ENCODE measurements around the gene CCNI2. TPM values are rescaled to one million over a fixed set of nuclear protein-coding genes. Genes with fewer than 3 reads are reported as not detected.

CCNI2 gene
- total RNA-seq, 1 donor from 2014 or later, result 2.5 TPM

GRCh38 chr5:132751444-132751843, 4.2 kb downstream of the CCNI2 start:
- Mint-ChIP-seq H3K4me1 (no peaks in the 10 kb centered on the region), H3K4me3 (no peak overlapping the region), H3K27ac (no peak overlapping the region), H3K27me3 (ENCODE audit: low read depth) (peaks cover 24% of the 10 kb centered on the region), H3K9me3 (no peaks in the 10 kb centered on the region), H3K36me3 (no peaks in the 10 kb centered on the region)
- DNase-seq (ENCODE audit: low spot score in 2 of 2, unreplicated experiment in 2 of 2), result no peak
- TF ChIP-seq, protein P1, sequence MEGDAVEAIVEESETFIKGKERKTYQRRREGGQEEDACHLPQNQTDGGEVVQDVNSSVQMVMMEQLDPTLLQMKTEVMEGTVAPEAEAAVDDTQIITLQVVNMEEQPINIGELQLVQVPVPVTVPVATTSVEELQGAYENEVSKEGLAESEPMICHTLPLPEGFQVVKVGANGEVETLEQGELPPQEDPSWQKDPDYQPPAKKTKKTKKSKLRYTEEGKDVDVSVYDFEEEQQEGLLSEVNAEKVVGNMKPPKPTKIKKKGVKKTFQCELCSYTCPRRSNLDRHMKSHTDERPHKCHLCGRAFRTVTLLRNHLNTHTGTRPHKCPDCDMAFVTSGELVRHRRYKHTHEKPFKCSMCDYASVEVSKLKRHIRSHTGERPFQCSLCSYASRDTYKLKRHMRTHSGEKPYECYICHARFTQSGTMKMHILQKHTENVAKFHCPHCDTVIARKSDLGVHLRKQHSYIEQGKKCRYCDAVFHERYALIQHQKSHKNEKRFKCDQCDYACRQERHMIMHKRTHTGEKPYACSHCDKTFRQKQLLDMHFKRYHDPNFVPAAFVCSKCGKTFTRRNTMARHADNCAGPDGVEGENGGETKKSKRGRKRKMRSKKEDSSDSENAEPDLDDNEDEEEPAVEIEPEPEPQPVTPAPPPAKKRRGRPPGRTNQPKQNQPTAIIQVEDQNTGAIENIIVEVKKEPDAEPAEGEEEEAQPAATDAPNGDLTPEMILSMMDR (IDR thresholded peaks at IDR 0.05; ENCODE audit: unreplicated experiment), result no peak

DNA sequence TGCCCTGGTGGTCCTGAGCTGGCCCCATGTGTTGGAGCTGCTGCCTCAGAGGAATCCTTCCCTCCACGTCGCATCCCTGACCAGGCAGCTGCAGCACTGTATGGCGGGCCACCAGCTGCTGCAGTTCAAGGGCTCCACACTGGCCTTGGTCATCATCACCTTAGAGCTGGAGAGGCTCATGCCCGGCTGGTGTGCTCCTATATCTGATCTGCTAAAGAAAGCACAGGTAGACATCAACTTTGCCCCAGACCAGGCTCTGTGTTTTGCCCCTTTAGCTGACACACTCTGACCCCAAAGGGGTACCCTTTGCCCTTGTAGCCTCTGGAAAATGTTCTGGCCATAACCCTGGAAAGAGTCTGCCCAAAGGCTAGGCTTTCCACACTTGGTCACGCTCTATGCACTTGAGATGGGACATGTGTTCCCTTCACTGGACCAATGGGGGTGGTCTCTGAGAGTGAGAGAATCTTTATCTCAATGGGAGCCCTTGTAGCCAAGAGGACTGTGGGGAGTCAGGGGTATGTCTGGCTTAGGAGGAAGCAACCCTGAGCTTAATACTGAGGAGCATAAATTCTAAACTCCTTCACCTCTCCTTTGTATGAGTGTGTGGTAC, 4.8 kb downstream of the CCNI2 start:
- Mint-ChIP-seq H3K4me1 (no peaks in the 10 kb centered on the region), H3K36me3 (no peaks in the 10 kb centered on the region), H3K27ac (no peak overlapping the region), H3K4me3 (no peak overlapping the region), H3K27me3 (ENCODE audit: low read depth) (peaks cover 22% of the 10 kb centered on the region), H3K9me3 (no peaks in the 10 kb centered on the region)
- no peak for DNase-seq (ENCODE audit: low spot score in 2 of 2, unreplicated experiment in 2 of 2)
- TF ChIP-seq, protein P1 (IDR thresholded peaks at IDR 0.05; ENCODE audit: unreplicated experiment), result no peak

GRCh38 chr5:132752581-132753125, 5.4 kb downstream of the CCNI2 start:
- TF ChIP-seq, protein P1 (IDR thresholded peaks at IDR 0.05; ENCODE audit: unreplicated experiment), result no peak
- Mint-ChIP-seq H3K27ac (no peak overlapping the region), H3K4me3 (no peak overlapping the region), H3K27me3 (ENCODE audit: low read depth) (peaks cover 22% of the 10 kb centered on the region), H3K4me1 (no peaks in the 10 kb centered on the region), H3K36me3 (peaks cover 2% of the 10 kb centered on the region), H3K9me3 (no peaks in the 10 kb centered on the region)
- no peak for DNase-seq (ENCODE audit: low spot score in 2 of 2, unreplicated experiment in 2 of 2)

GRCh38 chr5:132753135-132753987, 6.1 kb downstream of the CCNI2 start:
- no peaks in the 10 kb centered on the region for H3K9me3 Mint-ChIP-seq
- H3K4me3 Mint-ChIP-seq, result no peak overlapping the region
- no peaks in the 10 kb centered on the region for H3K4me1 Mint-ChIP-seq
- peaks cover 18% of the 10 kb centered on the region for H3K27me3 Mint-ChIP-seq (ENCODE audit: low read depth)
- TF ChIP-seq, protein P1 (IDR thresholded peaks at IDR 0.05; ENCODE audit: unreplicated experiment), result no peak
- DNase-seq (ENCODE audit: low spot score in 2 of 2, unreplicated experiment in 2 of 2), result no peak
- no peak overlapping the region for H3K27ac Mint-ChIP-seq
- H3K36me3 Mint-ChIP-seq, result peaks cover 2% of the 10 kb centered on the region

DNA sequence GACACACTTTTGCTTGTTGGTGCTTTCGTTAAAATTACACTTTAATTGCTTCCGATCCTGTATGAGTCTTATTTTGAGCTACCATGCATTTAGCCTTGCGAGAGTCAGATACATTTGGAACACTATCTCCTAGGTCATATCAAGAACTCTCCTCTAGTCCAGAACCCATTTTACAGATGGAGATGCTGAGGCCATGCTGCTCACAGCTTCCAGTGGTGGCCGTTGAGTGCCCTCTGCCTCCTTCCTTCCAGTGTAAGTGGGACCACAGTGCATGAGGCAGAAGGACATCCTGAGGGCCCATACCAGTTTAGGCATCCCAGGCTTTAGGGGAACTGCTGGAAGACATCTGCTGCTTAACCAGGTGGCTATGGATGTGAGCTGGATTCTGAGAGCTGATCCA, 6.9 kb downstream of the CCNI2 start:
- Mint-ChIP-seq H3K36me3 (peaks cover 5% of the 10 kb centered on the region), H3K9me3 (no peaks in the 10 kb centered on the region), H3K27ac (no peak overlapping the region), H3K4me1 (peaks cover 4% of the 10 kb centered on the region), H3K27me3 (ENCODE audit: low read depth) (peaks cover 10% of the 10 kb centered on the region), H3K4me3 (no peak overlapping the region)
- no peak for DNase-seq (ENCODE audit: low spot score in 2 of 2, unreplicated experiment in 2 of 2)
- TF ChIP-seq, protein P1 (IDR thresholded peaks at IDR 0.05; ENCODE audit: unreplicated experiment), result no peak

All from mesothelial cell of epicardium (in vitro differentiated cells).